ENCODE measurements around the gene PI4KA. TPM values are rescaled to one million over a fixed set of nuclear protein-coding genes. Genes with fewer than 3 reads are reported as not detected.
"Not testable (repeated sequence)": the region's sequence is repeated elsewhere in the genome, so short reads cannot be mapped to it uniquely, and the experiment has no call there.

PI4KA gene
- total RNA-seq, 2 donors from 2014 or later = 74.2 to 115 TPM

DNA sequence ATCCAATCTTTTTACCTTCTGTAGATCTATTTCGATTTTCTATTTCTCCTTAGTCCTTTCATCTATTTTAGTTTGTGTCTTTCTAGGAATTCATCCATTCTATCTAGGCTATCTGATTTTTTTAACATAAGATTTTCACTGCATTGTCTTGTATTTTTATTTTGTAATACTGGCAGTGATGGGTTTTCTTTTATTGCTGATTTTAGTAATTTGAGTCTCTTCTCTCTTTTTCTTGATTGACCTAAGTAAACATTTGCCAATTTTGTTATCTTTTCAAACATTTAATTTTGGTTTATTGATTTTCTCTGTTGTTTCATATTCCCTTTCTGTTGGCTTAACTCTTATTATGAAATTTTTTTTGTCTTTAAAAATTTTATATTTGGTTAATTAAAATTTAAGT, 192.1 kb downstream of the PI4KA start:
- no peak overlapping the region for H3K27ac ChIP-seq
- no peak overlapping the region for H3K4me3 ChIP-seq
- no peaks in the 10 kb centered on the region for H3K36me3 ChIP-seq
- DNase-seq (ENCODE audit: low spot score) = no peak
- peaks cover 2% of the 10 kb centered on the region for H3K27me3 ChIP-seq (replicated peaks; ENCODE audit: insufficient read depth)
- 66% methylated on average over 1 of the region's 1 CpG for WGBS
- intact Hi-C loops (cut with DNase I) = no loop called here
- no peaks in the 10 kb centered on the region for H3K4me1 ChIP-seq (replicated peaks)
- H3K9me3 ChIP-seq = no peaks in the 10 kb centered on the region
- no peak for TF ChIP-seq POLR2A (IDR thresholded peaks at IDR 0.05)

DNA sequence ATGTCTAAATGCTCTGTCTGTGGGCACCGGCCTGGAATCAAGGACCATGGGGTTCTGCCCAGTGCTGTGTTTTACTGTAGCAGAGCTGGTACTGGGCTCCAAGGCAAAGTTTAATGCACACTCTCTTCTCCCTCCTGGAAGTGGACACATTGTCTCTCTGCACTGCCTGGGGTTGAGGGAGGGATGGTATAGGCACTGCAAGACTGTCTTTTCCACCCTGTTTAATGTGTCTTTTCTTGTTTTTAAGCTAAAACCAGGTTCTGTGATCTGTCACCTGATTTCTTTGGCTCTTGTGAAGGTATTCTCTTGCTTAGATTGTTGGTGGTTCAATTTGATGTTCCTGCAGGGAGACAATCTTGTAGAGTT, 194.0 kb downstream of the PI4KA start:
- Histone ChIP-seq H3K9me3 (no peaks in the 10 kb centered on the region), H3K4me1 (replicated peaks) (no peaks in the 10 kb centered on the region), H3K4me3 (no peak overlapping the region), H3K36me3 (no peaks in the 10 kb centered on the region), H3K27ac (no peak overlapping the region), H3K27me3 (replicated peaks; ENCODE audit: insufficient read depth) (no peaks in the 10 kb centered on the region)
- intact Hi-C loops (cut with DNase I) = no loop called here
- TF ChIP-seq, protein P1, sequence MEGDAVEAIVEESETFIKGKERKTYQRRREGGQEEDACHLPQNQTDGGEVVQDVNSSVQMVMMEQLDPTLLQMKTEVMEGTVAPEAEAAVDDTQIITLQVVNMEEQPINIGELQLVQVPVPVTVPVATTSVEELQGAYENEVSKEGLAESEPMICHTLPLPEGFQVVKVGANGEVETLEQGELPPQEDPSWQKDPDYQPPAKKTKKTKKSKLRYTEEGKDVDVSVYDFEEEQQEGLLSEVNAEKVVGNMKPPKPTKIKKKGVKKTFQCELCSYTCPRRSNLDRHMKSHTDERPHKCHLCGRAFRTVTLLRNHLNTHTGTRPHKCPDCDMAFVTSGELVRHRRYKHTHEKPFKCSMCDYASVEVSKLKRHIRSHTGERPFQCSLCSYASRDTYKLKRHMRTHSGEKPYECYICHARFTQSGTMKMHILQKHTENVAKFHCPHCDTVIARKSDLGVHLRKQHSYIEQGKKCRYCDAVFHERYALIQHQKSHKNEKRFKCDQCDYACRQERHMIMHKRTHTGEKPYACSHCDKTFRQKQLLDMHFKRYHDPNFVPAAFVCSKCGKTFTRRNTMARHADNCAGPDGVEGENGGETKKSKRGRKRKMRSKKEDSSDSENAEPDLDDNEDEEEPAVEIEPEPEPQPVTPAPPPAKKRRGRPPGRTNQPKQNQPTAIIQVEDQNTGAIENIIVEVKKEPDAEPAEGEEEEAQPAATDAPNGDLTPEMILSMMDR (IDR thresholded peaks at IDR 0.05) = no peak
- TF ChIP-seq POLR2A (IDR thresholded peaks at IDR 0.05) (no peak), POLR2AphosphoS5 (IDR thresholded peaks at IDR 0.05) (no peak)
- no peak for DNase-seq (ENCODE audit: low spot score)
- WGBS = 100% methylated on average over 1 of the region's 1 CpG

DNA sequence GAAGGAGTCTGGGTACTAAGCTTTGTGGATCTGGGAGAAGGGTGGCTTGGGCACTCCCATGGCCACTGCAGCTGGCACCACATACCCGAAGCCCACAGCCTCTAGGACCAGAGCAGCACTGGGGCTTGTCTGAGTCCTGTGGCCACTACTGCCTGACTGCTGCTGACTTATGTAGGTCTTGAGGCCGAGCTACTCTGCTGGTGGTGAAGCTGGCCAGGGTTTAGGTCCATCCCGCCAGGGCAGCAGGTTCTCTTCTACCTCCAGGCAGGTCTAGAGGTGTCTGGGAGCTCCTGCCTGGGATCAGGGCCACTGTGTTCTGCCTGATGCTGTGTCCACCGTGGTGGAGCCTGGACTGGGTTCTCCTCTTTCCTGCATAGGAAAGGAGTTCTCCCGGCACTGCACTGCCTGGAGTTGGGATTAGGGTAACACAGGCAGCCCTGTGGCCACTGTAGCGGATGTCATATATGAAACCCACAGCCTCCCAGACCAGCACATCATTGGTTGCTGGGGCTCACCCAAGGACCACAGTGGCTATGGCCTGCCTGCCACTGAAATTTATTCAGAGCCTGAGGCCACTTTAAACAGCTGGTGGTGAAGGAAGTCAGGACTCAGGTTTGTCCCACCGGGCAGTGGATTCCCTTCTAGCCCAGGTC, 194.5 kb downstream of the PI4KA start:
- TF ChIP-seq POLR2A (IDR thresholded peaks at IDR 0.05) (no peak), POLR2AphosphoS5 (IDR thresholded peaks at IDR 0.05) (no peak)
- intact Hi-C loops (cut with DNase I) = no loop called here
- no peak overlapping the region for H3K4me3 ChIP-seq
- H3K27ac ChIP-seq = no peak overlapping the region
- no peaks in the 10 kb centered on the region for H3K27me3 ChIP-seq (replicated peaks; ENCODE audit: insufficient read depth)
- DNase-seq (ENCODE audit: low spot score) = no peak
- H3K9me3 ChIP-seq = no peaks in the 10 kb centered on the region
- H3K4me1 ChIP-seq (replicated peaks) = no peaks in the 10 kb centered on the region
- H3K36me3 ChIP-seq = no peaks in the 10 kb centered on the region
- 90% methylated on average over 7 of the region's 7 CpGs for WGBS

DNA sequence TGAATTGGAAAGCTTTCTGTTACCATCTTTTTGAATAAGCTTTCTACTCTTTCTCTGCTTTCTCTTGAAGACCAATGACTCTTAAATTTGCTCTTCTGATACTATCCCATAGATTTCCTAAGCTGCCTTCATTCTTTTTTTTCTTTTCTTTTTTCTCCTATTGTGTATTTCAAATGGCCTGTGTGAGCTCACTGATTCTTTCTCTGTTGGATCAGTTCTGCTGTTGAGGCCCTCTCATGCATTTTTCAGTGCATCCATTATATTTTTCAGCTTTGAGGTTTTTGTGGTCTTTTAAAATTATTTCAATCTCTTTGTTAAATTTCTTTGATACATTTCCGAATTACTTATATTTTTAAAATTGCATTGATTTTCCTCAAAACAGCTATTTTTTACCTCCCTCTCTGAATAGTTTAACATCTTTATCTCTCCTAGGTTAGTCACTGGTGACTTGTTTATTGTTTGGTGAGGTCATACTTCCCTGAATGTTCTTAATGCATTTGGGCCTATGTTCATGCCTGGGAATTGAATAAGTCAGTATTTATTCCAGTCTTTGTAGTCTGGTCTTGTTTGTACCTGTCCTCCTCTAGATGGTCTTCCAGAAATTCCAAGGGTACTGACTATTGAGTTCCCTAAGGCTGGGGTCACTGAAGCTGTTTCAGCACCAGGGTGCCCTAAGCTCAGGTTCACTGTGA, 195.3 kb downstream of the PI4KA start:
- TF ChIP-seq POLR2A (IDR thresholded peaks at IDR 0.05) (no peak), POLR2AphosphoS5 (IDR thresholded peaks at IDR 0.05) (no peak)
- TF ChIP-seq, protein P1 (IDR thresholded peaks at IDR 0.05) = no peak
- no peak overlapping the region for H3K4me3 ChIP-seq
- 97% methylated on average over 1 of the region's 1 CpG for WGBS
- no peak for DNase-seq (ENCODE audit: low spot score)
- no peaks in the 10 kb centered on the region for H3K9me3 ChIP-seq
- H3K36me3 ChIP-seq = no peaks in the 10 kb centered on the region
- intact Hi-C loops (cut with DNase I) = no loop called here
- H3K27ac ChIP-seq = no peak overlapping the region
- no peaks in the 10 kb centered on the region for H3K4me1 ChIP-seq (replicated peaks)
- H3K27me3 ChIP-seq (replicated peaks; ENCODE audit: insufficient read depth) = no peaks in the 10 kb centered on the region

DNA sequence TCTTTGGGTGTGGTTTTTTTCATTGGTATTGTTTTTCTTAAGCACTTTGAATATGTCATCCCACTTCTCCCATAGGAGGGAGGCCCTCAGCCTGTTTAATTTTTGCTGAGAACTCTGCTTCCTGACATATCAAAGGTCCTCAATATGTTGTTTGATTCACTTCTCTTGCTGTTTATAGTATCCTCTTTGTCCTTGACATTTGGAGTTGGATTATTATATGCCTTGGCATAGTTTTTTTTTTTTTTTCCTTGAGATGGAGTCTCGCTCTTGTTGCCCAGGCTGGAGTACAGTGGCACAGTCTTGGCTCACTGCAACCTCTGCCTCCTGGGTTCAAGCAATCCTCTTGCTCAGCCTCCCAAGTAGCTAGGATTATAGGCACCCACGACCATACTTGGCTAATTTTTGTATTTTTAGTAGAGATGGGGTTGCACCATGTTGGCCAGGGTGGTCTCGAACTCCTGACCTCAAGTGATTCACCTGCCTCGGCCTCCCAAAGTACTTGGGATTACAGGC, 196.0 kb downstream of the PI4KA start:
- H3K27ac ChIP-seq; H3K36me3 ChIP-seq; H3K9me3 ChIP-seq; intact Hi-C loops (cut with DNase I); H3K4me1 ChIP-seq (replicated peaks); DNase-seq (ENCODE audit: low spot score); H3K4me3 ChIP-seq; H3K27me3 ChIP-seq (replicated peaks; ENCODE audit: insufficient read depth): not testable (repeated sequence)
- WGBS = 74% methylated on average over 4 of the region's 4 CpGs

DNA sequence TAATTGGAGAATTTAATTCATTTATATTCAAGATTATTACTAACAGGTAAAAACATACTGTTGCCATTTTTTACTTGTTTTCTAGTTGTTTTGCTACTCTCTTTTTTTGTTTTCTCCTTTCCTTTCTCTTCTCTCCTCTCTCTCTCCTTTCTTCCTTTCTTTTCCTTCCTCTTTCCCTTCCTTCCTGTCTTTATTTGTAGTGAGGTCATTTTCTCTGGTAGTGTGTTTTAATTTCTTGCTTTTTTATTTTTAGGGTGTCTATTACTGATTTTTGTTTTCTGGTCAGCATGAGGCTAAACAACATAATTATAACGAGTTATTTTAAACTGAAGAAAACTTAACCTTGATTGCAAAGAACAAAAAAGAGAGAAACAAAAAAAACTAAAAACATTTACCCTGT, 197.1 kb downstream of the PI4KA start:
- DNase-seq (ENCODE audit: low spot score) = no peak
- intact Hi-C loops (cut with DNase I) = no loop called here
- Histone ChIP-seq H3K9me3 (no peaks in the 10 kb centered on the region), H3K4me3 (no peak overlapping the region), H3K27ac (no peak overlapping the region), H3K27me3 (replicated peaks; ENCODE audit: insufficient read depth) (no peaks in the 10 kb centered on the region), H3K4me1 (replicated peaks) (no peaks in the 10 kb centered on the region), H3K36me3 (no peaks in the 10 kb centered on the region)
- 96% methylated on average over 1 of the region's 1 CpG for WGBS
- TF ChIP-seq POLR2AphosphoS5 (IDR thresholded peaks at IDR 0.05) (no peak), POLR2A (IDR thresholded peaks at IDR 0.05) (no peak)
- TF ChIP-seq, protein P1 (IDR thresholded peaks at IDR 0.05) = no peak

Data from prostate gland (tissue), 2 donors.